Subcutaneous abdominal adipose tissue (tissue), 5 donors: ENCODE data around the gene CDKAL1.
"Not testable (repeated sequence)": the region's sequence is repeated elsewhere in the genome, so short reads cannot be mapped to it uniquely, and the experiment has no call there.

Experiments used
- H3K27ac ChIP-seq: one replicate; pipeline ENCODE4 v1.7.0; 2013; ENCODE audit warnings: low read depth, mild to moderate bottlenecking, inconsistent platforms, low read length, moderate library complexity
- H3K27me3 ChIP-seq, 5 donors: one replicate each; pipeline ENCODE4 v1.7.0; 2013; ENCODE audit warnings: low read length in 5 of 5, inconsistent platforms in 1 of 5; ENCODE audit not compliant: control insufficient read depth in 5 of 5, insufficient read depth in 4 of 5
- H3K36me3 ChIP-seq, 5 donors: one replicate each; pipeline ENCODE4 v1.7.0; 2013; ENCODE audit warnings: low read length in 5 of 5; ENCODE audit not compliant: control insufficient read depth in 5 of 5, insufficient read depth in 5 of 5
- H3K4me1 ChIP-seq, 5 donors: one replicate each; pipeline ENCODE4 v1.7.0; 2013; ENCODE audit warnings: low read length in 5 of 5, mild to moderate bottlenecking in 3 of 5, moderate library complexity in 1 of 5; ENCODE audit not compliant: control insufficient read depth in 5 of 5, insufficient read depth in 5 of 5
- H3K4me3 ChIP-seq, 5 donors: one replicate each; pipeline ENCODE4 v1.7.0; 2013; ENCODE audit warnings: low read length in 5 of 5, low read depth in 1 of 5
- H3K9ac ChIP-seq, 5 donors: one replicate each; pipeline ENCODE4 v1.7.0; 2013; ENCODE audit warnings: low read length in 5 of 5, mild to moderate bottlenecking in 4 of 5, moderate library complexity in 3 of 5
- H3K9me3 ChIP-seq, 5 donors: one replicate each; pipeline ENCODE4 v1.7.0; 2013; ENCODE audit warnings: low read length in 5 of 5; ENCODE audit not compliant: control insufficient read depth in 5 of 5
- donor health status: healthy.
- donor health status: healthy.
- donor health status: healthy.
- donor health status: healthy.
- donor health status: healthy.

CDKAL1 gene

DNA sequence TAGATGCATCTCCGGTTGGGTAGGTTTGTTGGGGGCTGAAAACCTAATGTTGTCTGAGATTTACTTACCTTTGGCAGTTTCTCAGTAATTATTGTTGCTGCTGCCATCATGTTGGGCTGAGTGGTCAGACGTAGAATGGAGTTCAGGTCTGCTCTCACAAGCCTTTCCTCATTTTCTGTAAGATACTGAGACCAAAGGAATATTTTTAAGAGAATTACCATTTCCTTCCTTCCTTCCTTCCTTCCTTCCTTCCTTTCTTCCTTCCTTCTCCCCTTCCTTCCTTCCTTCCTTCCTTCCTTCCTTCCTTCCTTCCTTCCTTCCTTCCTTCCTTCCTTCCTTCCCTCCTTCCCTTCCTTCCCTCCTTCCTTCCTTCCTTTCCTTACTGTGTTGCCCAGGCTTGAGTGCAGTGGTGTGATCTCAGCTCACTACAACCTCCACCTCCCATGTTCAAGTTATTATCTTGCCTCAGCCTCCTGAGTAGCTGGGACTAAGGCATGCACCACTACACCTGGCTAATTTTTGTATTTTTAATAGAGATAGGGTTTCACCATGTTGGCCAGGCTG lies 222.4 kb downstream of the CDKAL1 start:
- H3K9me3 ChIP-seq, H3K27ac ChIP-seq, H3K4me3 ChIP-seq, H3K4me1 ChIP-seq, H3K9ac ChIP-seq, H3K27me3 ChIP-seq: not testable (repeated sequence)
- peaks cover 0 to 19% (median 3%) of the 10 kb centered on the region in 5 donors for H3K36me3 ChIP-seq

DNA sequence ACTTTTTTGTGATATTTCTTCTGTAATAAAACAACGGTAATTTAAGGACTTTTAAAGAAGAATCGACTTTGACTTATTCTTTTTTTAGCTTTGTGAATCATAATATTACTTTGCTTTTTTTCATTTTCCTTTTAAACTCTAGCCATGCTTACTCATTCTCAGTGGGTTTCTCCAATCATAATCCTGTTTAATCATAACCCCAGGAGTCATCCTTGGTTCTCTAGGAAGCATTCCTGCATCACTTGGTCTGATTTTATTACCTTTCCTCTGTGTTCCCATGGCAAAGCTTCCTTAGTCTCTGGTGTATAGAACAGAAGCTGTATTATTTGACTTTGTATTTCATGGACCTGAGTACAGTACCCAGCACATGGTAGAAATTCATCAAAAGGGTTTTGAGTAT lies 223.5 kb downstream of the CDKAL1 start:
- Histone ChIP-seq H3K4me3 (no peak overlapping the region), H3K27ac (no peak overlapping the region), H3K9me3 (peaks cover 0 to 5% (median 0%) of the 10 kb centered on the region in 5 donors), H3K9ac (no peak overlapping the region), H3K36me3 (peaks cover 0 to 20% (median 3%) of the 10 kb centered on the region in 5 donors), H3K27me3 (no peaks in the 10 kb centered on the region), H3K4me1 (no peaks in the 10 kb centered on the region)

DNA sequence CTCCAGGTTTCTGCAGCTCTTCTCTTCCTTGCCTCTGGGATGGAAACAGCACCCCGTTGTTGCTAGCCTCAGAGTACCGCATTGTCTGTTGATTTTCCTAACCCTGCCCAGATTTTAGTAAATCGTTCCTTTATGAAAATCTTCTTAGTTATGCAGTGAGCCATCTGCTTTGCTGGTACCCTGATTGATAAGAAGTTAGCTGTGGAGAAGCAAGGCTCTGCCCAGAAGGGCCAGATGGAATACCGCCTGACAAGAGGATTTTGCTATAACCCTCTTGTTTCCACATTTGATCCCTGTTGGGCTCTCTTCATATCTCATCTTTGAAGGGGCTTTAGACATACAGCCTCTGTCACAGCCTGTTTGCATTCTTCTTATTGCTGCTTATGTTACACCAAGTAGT lies 229.0 kb downstream of the CDKAL1 start:
- H3K4me3 ChIP-seq: no peak overlapping the region
- H3K9me3 ChIP-seq: no peaks in the 10 kb centered on the region
- H3K36me3 ChIP-seq: peaks cover 0 to 29% (median 3%) of the 10 kb centered on the region in 5 donors
- H3K27ac ChIP-seq: no peak overlapping the region
- H3K27me3 ChIP-seq: no peaks in the 10 kb centered on the region
- no peak overlapping the region for H3K9ac ChIP-seq
- no peaks in the 10 kb centered on the region for H3K4me1 ChIP-seq

DNA sequence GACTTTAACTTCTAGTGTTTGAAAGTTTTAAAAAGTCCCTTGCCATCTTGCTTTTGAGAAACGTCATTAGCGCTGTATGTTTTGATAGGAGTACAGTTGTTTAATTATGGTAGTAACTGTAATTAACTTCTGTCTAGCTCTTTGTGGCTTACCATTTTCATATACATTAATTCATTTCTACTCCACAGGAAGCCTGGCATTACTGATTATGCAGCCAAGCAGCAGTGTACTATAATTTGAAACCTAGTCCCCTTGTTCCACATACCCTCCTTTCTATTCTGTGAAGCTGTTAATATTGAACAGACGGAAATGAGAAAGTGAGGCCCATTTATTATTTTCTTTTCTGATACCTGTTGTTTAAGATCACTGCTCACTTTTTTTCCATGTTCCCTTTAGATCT lies 235.4 kb downstream of the CDKAL1 start:
- Histone ChIP-seq H3K4me3 (no peak overlapping the region), H3K9ac (no peak overlapping the region)

DNA sequence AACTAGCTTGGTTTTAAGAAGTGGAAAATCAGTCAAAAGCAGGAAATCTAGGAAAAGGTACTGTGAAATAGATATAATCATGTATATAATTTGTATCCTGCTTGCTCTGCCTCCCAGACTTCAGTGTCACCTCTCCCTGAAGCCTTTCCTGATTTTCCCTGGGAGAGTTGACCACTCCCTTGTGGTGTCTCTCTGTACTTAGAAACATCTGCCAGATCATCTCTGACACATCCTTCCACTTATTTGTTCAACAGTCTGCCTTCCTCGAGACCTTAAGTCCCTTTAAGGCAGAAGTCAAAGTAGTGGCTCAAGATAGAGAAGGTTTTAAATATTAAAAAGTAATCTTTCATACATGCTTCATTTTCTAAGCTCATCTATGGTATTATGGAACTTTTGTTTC lies 236.5 kb downstream of the CDKAL1 start:
- Histone ChIP-seq H3K9ac (no peak overlapping the region), H3K27me3 (no peaks in the 10 kb centered on the region), H3K4me3 (no peak overlapping the region), H3K4me1 (no peaks in the 10 kb centered on the region), H3K9me3 (no peaks in the 10 kb centered on the region), H3K36me3 (no peaks in the 10 kb centered on the region), H3K27ac (no peak overlapping the region)

More for the DNA sequence above, 235.4 kb downstream of the CDKAL1 start:
- H3K9me3 ChIP-seq: no peaks in the 10 kb centered on the region
- H3K4me1 ChIP-seq: no peaks in the 10 kb centered on the region
- no peaks in the 10 kb centered on the region for H3K27me3 ChIP-seq
- peaks cover 0 to 2% (median 0%) of the 10 kb centered on the region in 5 donors for H3K36me3 ChIP-seq
- no peak overlapping the region for H3K27ac ChIP-seq

DNA sequence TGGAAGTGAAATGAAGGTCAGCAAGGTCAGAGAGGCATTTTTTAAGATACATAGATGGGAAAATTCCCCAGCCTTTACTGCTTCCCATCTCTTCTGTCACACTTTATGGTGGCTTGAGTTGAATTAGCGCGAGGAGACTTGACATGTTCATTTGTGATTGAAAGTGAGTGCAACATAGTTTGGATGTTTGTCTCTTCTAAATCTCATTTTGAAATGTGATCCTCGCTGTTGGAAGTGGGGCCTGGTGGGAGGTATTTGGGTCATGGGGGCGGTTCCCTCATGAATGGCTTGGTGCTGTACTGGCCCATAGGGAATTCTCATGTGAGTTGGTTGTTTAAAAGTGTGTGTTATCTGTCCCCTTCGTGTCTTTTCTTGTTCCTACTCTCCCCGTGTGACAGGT lies 237.2 kb downstream of the CDKAL1 start:
- Histone ChIP-seq H3K36me3 (no peaks in the 10 kb centered on the region), H3K27me3 (no peaks in the 10 kb centered on the region), H3K4me3 (no peak overlapping the region), H3K9ac (no peak overlapping the region), H3K27ac (no peak overlapping the region), H3K4me1 (no peaks in the 10 kb centered on the region), H3K9me3 (no peaks in the 10 kb centered on the region)

DNA sequence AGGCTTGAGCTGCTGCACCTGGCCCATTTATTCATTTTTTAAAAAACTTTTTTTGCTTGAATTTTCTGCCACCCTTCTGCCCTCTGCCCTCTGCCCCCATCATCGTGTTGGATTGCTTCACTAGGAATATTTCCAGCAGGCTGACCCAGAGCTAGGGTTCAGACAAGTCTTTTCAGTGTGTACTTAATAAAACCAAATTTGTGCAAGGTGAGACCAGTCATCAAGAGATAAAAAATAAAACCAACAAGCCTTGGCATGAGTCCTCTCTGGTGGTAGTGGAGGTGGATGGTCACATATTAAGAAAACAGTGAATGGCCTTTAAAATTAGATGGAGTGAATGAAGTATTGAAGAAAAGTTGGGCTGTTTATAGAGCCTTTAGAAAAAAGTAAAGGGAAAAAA lies 239.6 kb downstream of the CDKAL1 start:
- Histone ChIP-seq H3K4me1 (no peaks in the 10 kb centered on the region), H3K4me3 (no peak overlapping the region), H3K9ac (no peak overlapping the region)

DNA sequence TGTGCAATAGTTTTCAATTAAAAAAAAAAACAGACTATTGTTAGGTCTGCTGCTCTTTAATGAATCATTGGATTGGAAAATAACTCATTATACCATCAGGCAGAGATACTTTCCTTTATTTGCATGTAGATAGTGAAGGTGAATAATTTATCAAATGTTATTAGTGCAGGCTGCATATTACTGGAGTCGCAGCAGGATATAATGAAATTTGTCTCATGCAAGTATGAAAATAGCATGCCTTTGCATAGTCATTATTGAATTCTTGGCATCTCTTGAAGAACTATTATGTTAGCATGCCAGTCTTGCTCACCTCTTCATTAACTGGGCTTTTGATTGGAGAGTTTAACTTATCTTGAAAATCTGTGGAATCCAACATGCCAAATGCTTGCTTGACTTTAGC lies 241.7 kb downstream of the CDKAL1 start:
- Histone ChIP-seq H3K27me3 (no peaks in the 10 kb centered on the region), H3K9ac (no peak overlapping the region), H3K36me3 (no peaks in the 10 kb centered on the region), H3K27ac (no peak overlapping the region), H3K9me3 (no peaks in the 10 kb centered on the region), H3K4me3 (no peak overlapping the region), H3K4me1 (no peaks in the 10 kb centered on the region)

More for the DNA sequence above, 239.6 kb downstream of the CDKAL1 start:
- Histone ChIP-seq H3K36me3 (no peaks in the 10 kb centered on the region), H3K27ac (no peak overlapping the region), H3K9me3 (no peaks in the 10 kb centered on the region), H3K27me3 (no peaks in the 10 kb centered on the region)

DNA sequence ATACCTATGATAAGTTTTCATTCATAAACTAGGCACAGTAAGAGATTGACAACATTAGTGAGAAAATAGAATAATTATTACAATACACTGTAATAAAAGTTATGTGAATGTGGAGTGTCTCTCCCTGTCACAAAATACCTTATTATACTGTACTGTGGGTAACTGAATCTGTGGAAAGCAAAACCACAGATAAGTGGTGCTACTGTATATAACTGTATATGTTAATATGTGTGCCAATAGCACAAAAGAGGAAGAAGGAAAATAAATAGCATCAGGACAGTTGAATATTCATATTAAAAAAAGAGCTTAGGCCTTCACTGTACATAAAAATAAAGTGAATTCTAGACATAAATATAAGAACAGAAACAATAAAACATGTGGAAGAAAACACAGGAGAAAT lies 243.5 kb downstream of the CDKAL1 start:
- no peaks in the 10 kb centered on the region for H3K9me3 ChIP-seq
- H3K27ac ChIP-seq: no peak overlapping the region
- no peaks in the 10 kb centered on the region for H3K4me1 ChIP-seq
- peaks cover 3 to 8% (median 6%) of the 10 kb centered on the region in 5 donors for H3K36me3 ChIP-seq
- H3K4me3 ChIP-seq: no peak overlapping the region
- H3K9ac ChIP-seq: no peak overlapping the region
- no peaks in the 10 kb centered on the region for H3K27me3 ChIP-seq

DNA sequence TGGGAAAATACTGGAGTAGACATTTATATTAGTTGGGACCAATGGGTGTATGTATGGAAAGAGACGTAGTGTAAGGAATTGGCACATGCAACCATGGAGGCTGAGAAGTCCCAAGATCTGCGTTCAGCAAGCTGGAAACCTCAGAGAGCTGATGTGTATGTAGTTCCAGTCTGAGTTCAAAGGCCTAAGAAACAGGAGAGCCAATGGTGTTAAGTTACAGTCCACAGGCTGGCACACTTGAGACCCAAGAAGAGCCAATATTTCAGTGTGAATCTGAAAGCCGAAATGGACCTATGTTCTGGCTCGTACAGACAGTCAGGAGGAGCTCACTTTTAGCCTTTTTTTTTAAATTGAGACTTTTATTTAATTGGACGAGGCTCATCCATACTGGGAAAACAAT lies 244.2 kb downstream of the CDKAL1 start:
- H3K9ac ChIP-seq: no peak overlapping the region
- no peak overlapping the region for H3K4me3 ChIP-seq
- H3K4me1 ChIP-seq: no peaks in the 10 kb centered on the region

DNA sequence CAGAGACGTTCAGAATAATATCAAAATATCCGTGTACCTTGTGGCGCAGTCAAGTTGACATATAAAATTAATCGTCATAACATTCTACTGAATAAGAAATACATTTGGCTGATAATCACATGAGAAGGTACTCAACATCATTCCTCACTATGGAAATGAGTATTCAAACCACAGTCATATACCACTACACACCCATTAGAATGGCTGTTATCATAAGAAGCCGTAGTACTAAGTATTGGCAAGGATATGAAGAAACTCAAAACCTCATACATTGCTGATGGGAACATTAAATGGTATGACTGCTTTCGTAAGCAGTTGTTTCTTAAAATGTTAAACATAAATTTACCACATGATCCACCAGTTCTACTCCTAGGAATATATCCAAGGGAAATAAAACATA lies 244.7 kb downstream of the CDKAL1 start:
- Histone ChIP-seq H3K9ac (no peak overlapping the region), H3K36me3 (peaks cover 8 to 13% (median 11%) of the 10 kb centered on the region in 5 donors), H3K4me1 (no peaks in the 10 kb centered on the region), H3K4me3 (no peak overlapping the region), H3K9me3 (no peaks in the 10 kb centered on the region), H3K27me3 (no peaks in the 10 kb centered on the region), H3K27ac (no peak overlapping the region)

More for the DNA sequence above, 244.2 kb downstream of the CDKAL1 start:
- no peaks in the 10 kb centered on the region for H3K9me3 ChIP-seq
- peaks cover 7 to 11% (median 9%) of the 10 kb centered on the region in 5 donors for H3K36me3 ChIP-seq
- H3K27ac ChIP-seq: no peak overlapping the region
- H3K27me3 ChIP-seq: no peaks in the 10 kb centered on the region
